OCI-LY1 (cell line): ENCODE results near the gene UMAD1.

Experiments used
- H2AFZ ChIP-seq: fragments of 200-600 bp; sonication (generic), shearing (Covaris generic); 2 replicates; pipeline ENCODE4 v1.6.0; 2014; ENCODE audit warnings: antibody characterized with exemption, mild to moderate bottlenecking, low read length
- H3F3A ChIP-seq: fragments of 200-600 bp; sonication (generic), shearing (Covaris generic); 2 replicates; pipeline ENCODE4 v1.6.0; 2014; ENCODE audit warnings: mild to moderate bottlenecking, antibody characterized with exemption, low read length, moderate library complexity; ENCODE audit not compliant: insufficient read depth
- H3K27ac ChIP-seq: fragments of 200-600 bp; sonication (generic); 2 replicates; pipeline ENCODE4 v1.5.1; 2014; ENCODE audit warnings: low read length, mixed run types, mild to moderate bottlenecking, low read depth; ENCODE audit not compliant: poor library complexity, severe bottlenecking
- H3K27me3 ChIP-seq: fragments of 200-600 bp; sonication (generic); 2 replicates; pipeline ENCODE4 v1.6.0; 2014; ENCODE audit warnings: antibody characterized with exemption, mild to moderate bottlenecking, low read length, moderate library complexity; ENCODE audit not compliant: insufficient read depth
- H3K36me3 ChIP-seq: fragments of 200-600 bp; sonication (generic); 2 replicates; pipeline ENCODE4 v1.6.1; 2014; ENCODE audit warnings: mild to moderate bottlenecking, antibody characterized with exemption, low read length, moderate library complexity, mixed read lengths; ENCODE audit not compliant: insufficient read depth
- H3K4me1 ChIP-seq: fragments of 200-600 bp; sonication (generic); 2 replicates; pipeline ENCODE4 v1.5.1; 2014; ENCODE audit warnings: mild to moderate bottlenecking, low read length, moderate library complexity; ENCODE audit not compliant: insufficient read depth, severe bottlenecking
- H3K4me2 ChIP-seq: fragments of 200-600 bp; sonication (generic), shearing (Covaris generic); 2 replicates; pipeline ENCODE4 v1.6.1; 2014; ENCODE audit warnings: low read length
- H3K4me3 ChIP-seq: fragments of 200-600 bp; sonication (generic); 2 replicates; pipeline ENCODE4 v1.5.1; 2014; ENCODE audit warnings: low read length, low read depth, mild to moderate bottlenecking, mixed read lengths; ENCODE audit not compliant: poor library complexity, severe bottlenecking
- H3K79me2 ChIP-seq: fragments of 200-600 bp; shearing (Covaris generic); 2 replicates; pipeline ENCODE4 v1.6.1; 2016; ENCODE audit warnings: mixed run types, low read length, mixed read lengths; ENCODE audit not compliant: insufficient read depth
- H3K9ac ChIP-seq: fragments of 200-600 bp; sonication (generic), shearing (Covaris generic); 2 replicates; pipeline ENCODE4 v1.6.1; 2014; ENCODE audit warnings: mild to moderate bottlenecking, low read length, mixed read lengths
- H3K9me2 ChIP-seq: fragments of 200-600 bp; sonication (generic), shearing (Covaris generic); 2 replicates; pipeline ENCODE4 v1.6.1; 2014; ENCODE audit warnings: low read depth, mild to moderate bottlenecking, low read length, mixed read lengths
- H3K9me3 ChIP-seq: fragments of 200-600 bp; shearing (Covaris generic); 2 replicates; pipeline ENCODE4 v1.6.1; 2014; ENCODE audit warnings: low read length, mixed read lengths
- H4K20me1 ChIP-seq: fragments of 200-600 bp; sonication (generic), shearing (Covaris generic); 2 replicates; pipeline ENCODE4 v1.6.0; 2016; ENCODE audit warnings: mild to moderate bottlenecking, low read length; ENCODE audit not compliant: insufficient read depth
- CTCF ChIP-seq: fragments of 200-600 bp; sonication (generic), shearing (Covaris generic); IDR thresholded peaks from 2 replicates; pipeline ENCODE4 v1.5.1; 2017; ENCODE audit warnings: mild to moderate bottlenecking, antibody characterized with exemption, low read length, moderate library complexity, mixed read lengths
- EZH2 ChIP-seq: fragments of 200-600 bp; sonication (generic), shearing (Covaris generic); IDR thresholded peaks from 2 replicates; pipeline ENCODE4 v1.8.0; 2017; ENCODE audit warnings: borderline replicate concordance, mixed run types, mild to moderate bottlenecking, antibody characterized with exemption, low read length, moderate library complexity, mixed read lengths

The UMAD1 gene

DNA sequence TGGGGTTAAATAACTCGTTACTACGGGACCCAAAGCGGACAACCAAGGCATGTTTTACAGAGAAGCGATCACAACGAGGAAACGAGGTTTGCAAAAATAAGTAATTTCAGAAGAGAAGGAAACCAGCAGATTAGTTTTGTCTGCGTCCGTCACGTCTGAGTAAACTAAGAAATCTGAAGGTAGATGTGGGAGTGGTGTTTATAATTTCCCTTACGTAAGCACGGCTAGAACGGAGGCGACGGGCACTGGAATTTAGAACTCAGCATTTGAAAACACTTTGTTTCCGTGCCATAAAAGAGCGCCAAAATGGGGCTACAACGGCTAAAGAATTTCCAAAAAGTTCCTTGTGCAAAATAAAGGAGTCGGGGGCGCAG, 718 bp upstream of the UMAD1 start:
- H3K9me3 ChIP-seq = no peaks in the 10 kb centered on the region
- H3K9me2 ChIP-seq = no peaks in the 10 kb centered on the region
- TF ChIP-seq CTCF (no peak), EZH2 (no peak)
- peak overlapping the region; percentile 74 for H3K27ac ChIP-seq
- peak overlapping the region; percentile 87 for H3K9ac ChIP-seq
- H3K4me3 ChIP-seq = peak overlapping the region; percentile 92
- no peaks in the 10 kb centered on the region for H4K20me1 ChIP-seq
- peaks cover 24% of the 10 kb centered on the region for H3K79me2 ChIP-seq
- peaks cover 30% of the 10 kb centered on the region for H3K4me1 ChIP-seq
- no peak overlapping the region for H2AFZ ChIP-seq
- H3F3A ChIP-seq = no peaks in the 10 kb centered on the region
- peaks cover 25% of the 10 kb centered on the region for H3K36me3 ChIP-seq
- H3K27me3 ChIP-seq = no peaks in the 10 kb centered on the region
- H3K4me2 ChIP-seq = peak overlapping the region; percentile 82

DNA sequence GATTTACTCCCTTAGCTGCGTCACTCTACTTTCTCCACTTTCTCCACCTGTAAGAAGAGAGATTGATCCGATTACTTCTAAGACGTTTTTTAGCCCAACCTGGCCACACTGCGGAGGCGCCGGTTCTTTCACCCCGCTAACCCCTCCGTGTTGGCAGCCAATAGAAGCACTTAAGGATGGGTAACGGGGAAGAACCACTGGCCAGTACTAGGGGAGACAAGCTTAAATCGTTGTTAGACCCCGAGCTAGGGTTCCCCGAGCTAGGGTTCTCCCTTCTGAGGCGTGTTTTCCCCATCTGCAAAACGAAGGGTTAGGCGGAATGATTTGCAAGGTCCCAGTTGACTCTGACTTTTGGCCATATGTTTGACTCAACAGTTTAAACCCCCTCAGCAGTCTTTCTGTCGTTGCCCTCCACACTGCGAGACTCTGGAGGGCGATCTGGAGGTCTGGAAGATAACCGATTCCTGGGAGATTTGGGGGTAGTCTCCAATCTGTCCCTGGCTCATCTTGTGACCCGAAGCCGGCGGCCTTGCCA, 644 bp downstream of the UMAD1 start:
- H3K9me2 ChIP-seq = no peaks in the 10 kb centered on the region
- H3F3A ChIP-seq = no peaks in the 10 kb centered on the region
- H3K9ac ChIP-seq = peak overlapping the region; percentile 87
- no peak overlapping the region for H2AFZ ChIP-seq
- no peaks in the 10 kb centered on the region for H4K20me1 ChIP-seq
- H3K27me3 ChIP-seq = no peaks in the 10 kb centered on the region
- peaks cover 22% of the 10 kb centered on the region for H3K36me3 ChIP-seq
- H3K27ac ChIP-seq = peak overlapping the region; percentile 80
- H3K79me2 ChIP-seq = peaks cover 24% of the 10 kb centered on the region
- no peaks in the 10 kb centered on the region for H3K9me3 ChIP-seq
- H3K4me1 ChIP-seq = peaks cover 30% of the 10 kb centered on the region
- peak; percentile 16; the same call in 1 of the 2 replicates for TF ChIP-seq CTCF
- no peak for TF ChIP-seq EZH2
- H3K4me3 ChIP-seq = peak overlapping the region; percentile 92
- H3K4me2 ChIP-seq = peak overlapping the region; percentile 87

DNA sequence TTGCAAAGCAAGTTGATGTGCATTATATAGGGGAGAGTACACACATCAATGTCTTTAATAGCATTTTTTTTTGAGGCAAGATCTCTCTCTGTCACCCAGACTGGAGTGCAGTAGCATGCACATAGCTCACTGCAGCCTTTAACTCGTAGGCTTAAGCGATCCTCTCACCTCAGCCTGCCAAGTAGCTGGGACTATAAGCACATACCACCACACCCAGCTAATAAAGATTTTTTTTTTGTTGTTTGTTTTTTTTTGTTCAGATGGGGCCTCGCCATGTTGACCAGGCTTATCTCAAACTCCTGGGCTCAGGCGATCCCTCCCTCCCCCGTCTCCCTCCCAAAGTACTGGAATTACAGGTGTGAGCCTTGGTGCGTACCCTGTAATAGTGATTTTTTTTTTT, 1.5 kb downstream of the UMAD1 start:
- H3K27me3 ChIP-seq = no peaks in the 10 kb centered on the region
- no peaks in the 10 kb centered on the region for H3K9me2 ChIP-seq
- H3K79me2 ChIP-seq = peaks cover 24% of the 10 kb centered on the region
- H2AFZ ChIP-seq = no peak overlapping the region
- H3F3A ChIP-seq = no peaks in the 10 kb centered on the region
- peak overlapping the region; percentile 87 for H3K9ac ChIP-seq
- peaks cover 31% of the 10 kb centered on the region for H3K4me1 ChIP-seq
- peak overlapping the region; percentile 92 for H3K4me3 ChIP-seq
- H3K36me3 ChIP-seq = peaks cover 14% of the 10 kb centered on the region; the same call in 1 of the 2 replicates
- no peaks in the 10 kb centered on the region for H3K9me3 ChIP-seq
- TF ChIP-seq CTCF (no peak), EZH2 (no peak)
- no peaks in the 10 kb centered on the region for H4K20me1 ChIP-seq
- peak overlapping the region; percentile 80 for H3K27ac ChIP-seq
- H3K4me2 ChIP-seq = peak overlapping the region; percentile 87
